Stimulated activated CD8-positive, alpha-beta memory T cell treated with anti-CD3 and anti-CD28 coated beads, Interleukin-15, amount 100 ng/mL, for 24 hours (primary cell): ENCODE data around the gene PATE1.
"Not testable (repeated sequence)": the region's sequence is repeated elsewhere in the genome, so short reads cannot be mapped to it uniquely, and the experiment has no call there.

ENCODE experiments used
- DNase-seq: peaks from one replicate; pipeline ENCODE4 v3.0.0-alpha.2; 2020; ENCODE audit warnings: low read depth

Gene PATE1, protein sequence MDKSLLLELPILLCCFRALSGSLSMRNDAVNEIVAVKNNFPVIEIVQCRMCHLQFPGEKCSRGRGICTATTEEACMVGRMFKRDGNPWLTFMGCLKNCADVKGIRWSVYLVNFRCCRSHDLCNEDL

DNA sequence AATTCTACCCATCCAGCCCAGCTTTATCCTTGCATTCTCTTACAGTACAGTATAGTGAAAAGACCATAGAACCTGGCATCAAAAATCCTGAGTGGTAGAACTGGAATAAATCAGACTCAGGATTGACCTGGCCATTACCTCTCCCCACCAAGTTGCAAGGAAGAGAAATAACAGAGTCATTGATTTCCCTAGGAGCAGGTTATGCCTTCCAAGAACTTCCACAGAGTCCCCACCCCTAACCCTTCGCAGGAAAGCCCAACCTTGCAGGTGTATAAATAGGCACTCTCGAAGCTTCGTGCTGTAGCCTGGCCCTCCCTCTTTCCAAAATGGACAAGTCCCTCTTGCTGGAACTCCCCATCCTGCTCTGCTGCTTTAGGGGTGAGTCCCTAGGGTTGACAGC is at the start of gene PATE1:
Gene PATE1 (plus strand): TSS at position 301 of the 400 bp plus-strand sequence. CDS start 26 bp downstream, at position 327.
- no peak for DNase-seq

GRCh38 chr11:125701018-125701610 is 45.0 kb upstream of the PATE1 start:
- DNase-seq: no peak

- no peak for DNase-seq
Measured at GRCh38 chr11:125701858-125702621, 44.0 kb upstream of the PATE1 start.

GRCh38 chr11:125704686-125705085 is 41.4 kb upstream of the PATE1 start:
- DNase-seq: not testable (repeated sequence)

DNA sequence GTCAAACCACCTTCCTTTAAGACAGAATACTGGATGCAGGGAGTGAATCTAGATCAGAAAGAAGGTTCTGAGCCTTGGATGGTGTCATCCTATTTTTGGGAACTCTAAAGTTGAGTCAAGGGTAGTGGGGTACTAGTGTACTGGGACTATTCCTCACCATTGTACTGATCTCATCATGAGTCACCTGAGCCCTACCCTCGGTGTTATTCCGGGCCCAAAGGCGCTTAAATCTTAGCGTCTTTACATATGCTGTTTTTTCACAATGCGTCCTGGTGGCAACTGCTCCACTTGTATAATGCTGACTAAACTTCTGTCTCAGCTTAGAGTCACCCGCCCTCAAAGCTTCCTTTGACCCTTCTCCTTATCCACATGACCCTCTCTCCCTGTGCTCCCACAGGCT is 25.3 kb upstream of the PATE1 start:
- DNase-seq: no peak

DNA sequence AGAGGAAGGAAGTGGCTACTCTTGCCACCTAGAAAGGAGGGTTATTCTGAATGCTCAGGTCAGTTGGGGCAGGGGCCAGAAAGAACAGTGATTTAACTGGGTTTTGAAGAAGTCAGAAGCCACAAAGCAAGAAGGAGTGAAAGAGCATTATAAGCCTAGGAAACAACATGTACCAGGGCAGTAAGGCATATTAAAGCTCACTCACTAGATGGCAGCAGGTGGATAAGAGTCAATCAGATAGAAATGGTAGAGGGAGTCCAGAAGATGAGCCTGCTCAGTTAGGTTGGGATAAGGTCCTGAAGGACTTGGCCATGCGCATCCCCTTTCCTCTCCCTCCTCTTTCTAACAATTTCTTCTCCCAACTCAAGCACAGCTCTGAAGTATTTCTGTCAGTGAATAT is 22.0 kb upstream of the PATE1 start:
- DNase-seq: no peak

DNA sequence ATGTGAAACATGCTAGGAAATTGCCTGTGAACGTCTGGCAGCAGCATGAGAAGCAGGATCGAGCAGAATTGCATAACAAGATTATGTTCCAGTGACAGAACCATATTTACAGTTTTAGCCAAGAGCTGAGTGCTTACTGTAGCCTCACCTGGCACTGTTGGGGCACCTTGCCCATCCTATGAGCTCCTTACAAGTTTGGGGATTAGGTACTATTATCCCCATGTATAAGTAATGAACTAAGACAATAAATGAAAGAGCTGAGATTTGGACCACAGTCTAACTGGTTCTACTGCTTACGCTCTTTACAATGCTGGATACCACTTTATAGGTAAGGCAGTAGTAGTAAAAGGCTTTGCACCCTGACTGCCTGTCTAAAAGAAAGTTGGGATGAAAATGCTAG is 17.1 kb upstream of the PATE1 start:
- DNase-seq: no peak

DNA sequence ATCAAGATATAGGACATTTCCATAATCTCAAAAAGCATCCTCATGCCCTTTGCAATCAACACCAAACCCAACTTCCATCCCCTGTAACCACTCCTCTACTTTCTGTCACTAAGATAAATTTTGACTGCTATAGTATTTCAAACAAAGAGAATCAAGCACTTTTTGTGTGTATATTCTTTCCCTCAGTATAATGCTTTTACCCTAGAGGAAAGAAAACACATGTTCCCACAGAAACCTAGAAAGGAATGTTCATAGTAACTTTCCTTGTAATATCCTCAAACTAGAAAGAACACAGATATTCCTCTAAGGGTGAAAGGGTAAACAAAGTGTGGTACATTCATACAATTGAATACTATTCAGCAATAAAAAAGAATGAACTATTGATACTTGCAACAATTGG is 5.5 kb upstream of the PATE1 start:
- no peak for DNase-seq

GRCh38 chr11:125743681-125744080 is 2.4 kb upstream of the PATE1 start:
- DNase-seq: no peak

DNA sequence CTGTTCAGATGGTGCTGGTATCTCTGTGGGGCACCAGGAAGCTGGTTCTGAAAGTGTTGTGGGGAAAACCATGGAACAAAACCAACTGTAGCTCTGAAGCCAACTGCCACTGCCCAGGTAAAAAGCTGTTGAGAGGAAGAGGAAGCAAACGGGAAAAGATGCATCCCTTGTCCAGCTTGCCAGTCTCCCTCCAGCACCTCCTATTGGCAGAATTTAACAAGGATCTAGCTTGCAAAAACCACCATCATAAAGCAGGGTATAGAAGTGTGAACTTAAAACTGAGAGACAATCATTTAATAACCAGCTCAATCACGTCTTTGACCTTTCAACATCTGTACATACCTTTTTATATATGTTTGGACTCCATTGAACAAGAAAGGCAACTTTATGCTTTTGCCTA is 4.5 kb downstream of the PATE1 start:
- DNase-seq: no peak

GRCh38 chr11:125756050-125756449 is 10.0 kb downstream of the PATE1 start:
- DNase-seq: no peak

DNA sequence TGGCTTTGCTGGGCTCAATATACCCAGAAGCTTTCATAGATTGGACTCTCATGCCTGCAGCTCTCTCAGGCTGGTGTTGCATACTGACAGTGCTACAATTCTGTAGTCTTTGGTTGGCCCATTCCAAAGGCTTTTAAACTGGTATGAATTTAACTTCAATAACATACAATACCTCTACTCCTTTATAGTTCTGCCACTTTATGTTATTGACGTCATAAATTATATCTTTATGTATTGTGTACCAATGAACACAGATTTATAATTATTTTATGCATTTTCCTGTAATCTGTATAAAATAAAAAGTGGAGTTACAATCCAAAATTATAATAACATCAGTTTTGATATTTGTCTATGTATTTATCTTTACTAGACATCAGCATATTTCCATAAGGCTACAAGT is 16.4 kb downstream of the PATE1 start:
- DNase-seq: no peak

DNA sequence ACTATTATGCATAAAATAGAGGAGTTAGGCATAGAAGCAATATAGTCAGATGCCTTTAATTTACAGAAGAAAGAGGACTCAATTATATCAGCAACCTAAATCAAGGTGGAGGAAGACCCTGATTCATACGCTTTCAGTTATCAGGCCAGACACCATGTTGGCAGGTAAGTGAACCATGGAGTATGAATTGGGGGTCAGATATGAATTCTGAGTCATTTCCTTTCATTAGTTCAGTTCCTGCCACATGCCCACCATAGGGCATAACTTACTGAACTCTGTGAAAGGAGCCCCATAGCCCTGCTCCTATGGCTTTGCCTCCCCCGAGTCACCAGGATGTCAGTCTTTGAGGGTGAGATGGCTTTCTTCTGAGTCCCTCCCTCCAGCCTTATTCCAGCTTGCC is 17.4 kb downstream of the PATE1 start:
- DNase-seq: no peak

DNA sequence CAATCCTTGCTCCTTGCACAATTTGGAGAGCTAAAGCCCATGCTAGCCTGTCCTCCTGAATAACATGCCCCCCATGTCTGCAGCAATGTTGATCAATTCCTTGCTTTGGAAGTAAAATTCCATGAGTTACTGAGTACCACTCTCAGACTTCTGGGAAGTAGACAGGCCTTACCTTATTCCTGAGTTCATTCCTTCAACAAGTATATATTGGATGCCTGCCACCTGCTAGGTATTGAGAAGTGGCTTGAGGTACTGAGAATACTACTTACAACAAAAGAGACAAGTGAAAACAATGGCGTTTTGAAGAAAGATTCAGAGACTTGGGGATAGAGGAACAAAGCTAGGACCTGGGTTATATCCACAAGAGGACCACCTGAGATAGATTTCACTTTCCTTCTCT is 20.2 kb downstream of the PATE1 start:
- DNase-seq: no peak

DNA sequence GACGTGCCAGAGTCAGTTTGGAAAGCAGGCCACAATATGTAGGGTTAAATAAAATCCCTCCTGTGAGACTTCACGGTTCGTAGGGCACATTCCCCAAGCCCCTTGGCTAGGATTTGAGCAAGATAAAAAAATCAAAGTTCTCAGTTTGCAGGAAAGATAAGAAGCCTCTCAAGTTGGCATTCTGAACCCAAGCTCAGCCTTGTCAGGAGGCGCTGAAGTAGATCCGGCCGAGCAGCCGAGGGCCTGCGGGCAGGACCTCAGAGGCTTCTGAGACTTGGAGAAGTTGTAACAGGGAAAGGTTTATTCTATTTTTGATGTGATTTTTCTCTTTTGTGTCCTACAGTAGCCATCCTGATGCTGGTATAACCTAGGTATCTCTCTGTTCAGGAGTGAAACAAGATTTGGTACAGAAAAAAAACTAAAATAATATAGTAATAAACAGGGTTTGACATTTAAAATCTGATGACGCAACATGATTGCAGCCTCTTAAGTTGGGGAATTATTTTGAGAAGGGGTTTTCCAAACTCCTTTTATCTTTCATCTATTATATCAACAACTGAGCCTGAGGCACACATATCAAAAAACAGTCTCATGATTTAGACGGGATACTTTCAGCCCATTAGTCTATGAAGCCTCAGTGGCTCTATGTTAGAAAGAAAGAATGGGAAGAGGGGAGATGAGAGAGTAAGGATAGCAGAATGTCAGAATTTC is 22.4 kb downstream of the PATE1 start:
- no peak for DNase-seq

DNA sequence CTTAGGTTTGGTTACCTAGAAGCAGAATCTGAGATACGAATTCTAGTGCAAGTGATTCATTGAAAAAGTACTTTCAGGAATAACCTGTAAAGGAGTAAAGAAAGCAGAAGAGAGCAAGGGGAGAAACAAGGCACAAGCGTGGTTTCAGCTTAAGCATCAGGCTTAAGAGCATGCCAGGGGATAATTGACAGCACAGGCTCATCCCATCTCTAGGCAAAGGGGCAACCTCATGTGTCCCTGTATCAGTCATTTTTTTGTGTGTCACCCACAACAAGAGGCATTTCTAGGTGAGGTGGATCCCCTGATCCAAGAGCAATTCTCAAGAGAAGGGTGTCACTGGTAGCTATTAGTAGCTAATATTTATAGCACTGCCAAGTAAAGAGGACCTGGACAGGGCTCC is 24.5 kb downstream of the PATE1 start:
- DNase-seq: no peak

- no peak for DNase-seq
Measured at GRCh38 chr11:125772834-125773505, 26.9 kb downstream of the PATE1 start.

DNA sequence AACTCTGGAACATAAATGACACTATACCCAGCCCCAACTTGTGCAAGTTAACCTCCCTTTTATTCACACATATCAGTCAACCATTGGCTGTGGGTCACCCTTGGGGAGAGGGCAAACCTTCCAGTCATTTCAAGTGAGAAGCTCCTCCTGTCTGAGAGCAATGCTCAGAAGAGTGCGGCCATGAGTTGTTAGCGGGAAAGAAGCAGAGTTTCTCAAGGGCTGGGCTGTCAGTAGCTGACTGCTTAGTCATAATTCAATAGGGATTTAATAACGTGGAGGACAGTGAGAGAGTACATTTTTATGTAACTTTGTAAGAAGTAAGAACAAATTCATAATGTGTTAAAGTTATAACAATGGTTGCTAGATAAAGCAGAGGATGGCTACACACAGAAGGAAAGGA is 27.4 kb downstream of the PATE1 start:
- DNase-seq: no peak

- DNase-seq: no peak
Measured at GRCh38 chr11:125777309-125777708, 31.2 kb downstream of the PATE1 start.

DNA sequence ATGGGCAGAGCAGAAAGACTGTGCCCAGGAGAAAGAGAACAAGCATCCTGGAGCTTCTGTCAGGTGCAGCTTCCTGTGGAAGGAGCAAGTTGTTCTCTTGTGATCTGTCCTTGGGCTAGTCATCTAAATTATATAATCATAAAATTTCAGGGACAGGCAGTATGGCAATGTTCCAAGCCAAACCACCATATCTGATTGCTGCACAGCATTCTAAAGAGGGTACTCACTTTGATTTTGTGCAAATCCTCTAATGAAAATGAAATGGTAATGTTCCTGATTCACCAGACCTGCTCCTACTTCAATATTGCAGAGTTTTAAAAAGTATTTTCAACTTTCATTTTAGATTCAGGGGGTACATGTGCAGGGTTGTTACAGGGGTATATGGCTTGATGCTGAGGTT is 32.6 kb downstream of the PATE1 start, which contains the start of gene PATE2:
Gene PATE2 (minus strand): TSS at position 101 of the 400 bp plus-strand sequence. CDS start 55 bp downstream, at position 46.
- DNase-seq: no peak

- DNase-seq: no peak
Measured at GRCh38 chr11:125784678-125785077, 38.6 kb downstream of the PATE1 start.

DNA sequence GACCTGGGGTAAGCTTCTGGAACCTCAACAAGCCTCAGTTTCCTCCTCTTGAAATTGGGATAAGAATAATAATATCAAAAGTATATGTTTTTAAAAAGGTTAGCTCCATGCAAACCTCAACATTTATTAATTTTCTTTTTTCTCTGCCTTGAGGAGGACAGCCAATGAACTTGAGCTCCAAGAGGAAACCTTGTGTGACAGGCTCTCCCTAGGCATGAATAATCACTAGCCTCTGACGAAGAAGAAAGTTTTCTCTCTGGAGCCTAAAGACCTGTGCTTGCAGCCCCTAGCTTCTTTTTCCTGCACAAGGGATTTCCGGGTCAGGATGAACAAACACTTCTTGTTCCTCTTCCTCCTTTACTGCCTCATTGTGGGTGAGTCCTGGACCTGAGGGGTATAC is 41.7 kb downstream of the PATE1 start, which contains the start of gene PATE3:
Gene PATE3 (plus strand): TSS at position 301 of the 400 bp plus-strand sequence. CDS start 25 bp downstream, at position 326.
- DNase-seq: no peak
